H1 (cell line): ENCODE results near the gene ADCK1. TPM values are rescaled to one million over a fixed set of nuclear protein-coding genes. Genes with fewer than 3 reads are reported as not detected.

Experiments used
- CTCF ChIA-PET: fragments of 300-600 bp; sonication (Branson Sonifier 250); formaldehyde crosslinking; loops from one replicate; lab custom pipeline; 2021; ENCODE audit not compliant: partially characterized antibody; lab: Charles Lee
- POLR2A ChIA-PET: fragments of 300-600 bp; sonication (Branson Sonifier 250); formaldehyde crosslinking; loops from one replicate; lab custom pipeline; 2021; ENCODE audit warnings: inconsistent platforms; ENCODE audit not compliant: partially characterized antibody; lab: Charles Lee
- DNase-seq, 2 experiments: peaks; one replicate each; pipeline versions ENCODE4 v3.0.0 to v3.0.0-alpha.2; 2010 to 2022; ENCODE audit warnings: low spot score in 2 of 2, low read depth in 1 of 2, mixed read lengths in 1 of 2
- FAIRE-seq: peaks from 2 replicates; lab custom pipeline; 2011; peaks lifted over from hg19 to GRCh38; lab: Jason Lieb, UNC
- H2AFZ ChIP-seq: 2 replicates; pipeline ENCODE4 v1.8.1; 2012; ENCODE audit warnings: low read length, inconsistent platforms
- H2AK5ac ChIP-seq: 2 replicates; pipeline ENCODE4 v1.6.1; 2013; ENCODE audit warnings: low read depth, low read length
- H2BK120ac ChIP-seq: replicated peaks from 2 replicates; pipeline ENCODE3; 2013; ENCODE audit warnings: low read depth, low read length, inconsistent platforms
- H2BK12ac ChIP-seq: 2 replicates; pipeline ENCODE4 v1.6.1; 2013; ENCODE audit warnings: low read depth, low read length
- H2BK15ac ChIP-seq: 2 replicates; pipeline ENCODE4 v1.6.1; 2013; ENCODE audit warnings: low read length
- H2BK20ac ChIP-seq: 2 replicates; pipeline ENCODE4 v1.6.1; 2013; ENCODE audit warnings: low read length
- H2BK5ac ChIP-seq: 2 replicates; pipeline ENCODE4 v1.6.1; 2013; ENCODE audit warnings: low read depth, low read length
- H3K14ac ChIP-seq: 2 replicates; pipeline ENCODE4 v1.6.1; 2013; ENCODE audit warnings: inconsistent platforms; ENCODE audit not compliant: insufficient read length
- H3K18ac ChIP-seq: 2 replicates; pipeline ENCODE4 v1.6.1; 2013; ENCODE audit warnings: low read length; ENCODE audit errors: extremely low read depth
- H3K23ac ChIP-seq: 2 replicates; pipeline ENCODE4 v1.6.1; 2013; ENCODE audit warnings: inconsistent platforms; ENCODE audit not compliant: insufficient read length
- H3K23me2 ChIP-seq: 2 replicates; pipeline ENCODE4 v1.6.1; 2013; ENCODE audit warnings: low read depth, low read length
- H3K27ac ChIP-seq: 2 replicates; pipeline ENCODE4 v1.6.1; 2011; ENCODE audit warnings: low read depth, low read length, inconsistent platforms
- H3K27me3 ChIP-seq, 4 experiments: replicated peaks in 1 of 4; 1 replicate in 1 of 4; 2 replicates in 3 of 4; pipeline versions ENCODE4 v1.6.1 to v1.8.1; 2011 to 2013; ENCODE audit warnings: low read length in 3 of 4, mild to moderate bottlenecking in 3 of 4, inconsistent platforms in 2 of 4, mixed read lengths in 2 of 4, moderate library complexity in 1 of 4; ENCODE audit not compliant: control insufficient read depth in 3 of 4, insufficient read depth in 3 of 4; ENCODE audit errors: extremely low read depth in 1 of 4
- H3K36me3 ChIP-seq, 4 experiments: 2 replicates each; pipeline versions ENCODE4 v1.6.1 to v1.8.1; 2011 to 2013; ENCODE audit warnings: mild to moderate bottlenecking in 4 of 4, low read length in 3 of 4, moderate library complexity in 2 of 4, control low read depth in 1 of 4, inconsistent platforms in 1 of 4; ENCODE audit not compliant: insufficient read depth in 4 of 4, control insufficient read depth in 2 of 4
- H3K4ac ChIP-seq: replicated peaks from 2 replicates; pipeline ENCODE3; 2013; ENCODE audit warnings: low read length, low read depth, mixed read lengths, inconsistent platforms; ENCODE audit not compliant: insufficient read length
- H3K4me1 ChIP-seq, 4 experiments: replicated peaks in 1 of 4; 1 replicate in 1 of 4; 2 replicates in 3 of 4; pipeline versions ENCODE4 v1.6.1 to v1.8.1; 2011 to 2013; ENCODE audit warnings: low read length in 3 of 4, inconsistent platforms in 2 of 4, mixed read lengths in 1 of 4; ENCODE audit not compliant: insufficient read depth in 4 of 4, control insufficient read depth in 3 of 4
- H3K4me2 ChIP-seq, 2 experiments: 2 replicates each; pipeline versions ENCODE4 v1.6.1 to v1.8.1; 2011 to 2013; ENCODE audit warnings: low read depth in 2 of 2, low read length in 2 of 2, control low read depth in 1 of 2, inconsistent platforms in 1 of 2, mild to moderate bottlenecking in 1 of 2; ENCODE audit not compliant: insufficient read depth in 1 of 2
- H3K4me3 ChIP-seq, 4 experiments: fragments of 200-600, 300-600 bp in 1 of 4; sonication (generic), shearing (Covaris generic), sonication (Bioruptor Twin) in 1 of 4; 2 replicates each; pipeline versions ENCODE4 v1.5.1 to v1.8.1; 2011 to 2016; ENCODE audit warnings: low read length in 4 of 4, low read depth in 3 of 4, control low read depth in 2 of 4, inconsistent platforms in 2 of 4, mild to moderate bottlenecking in 2 of 4, mixed read lengths in 1 of 4, moderate library complexity in 1 of 4; ENCODE audit not compliant: insufficient read depth in 2 of 4; ENCODE audit errors: extremely low read depth in 1 of 4
- H3K56ac ChIP-seq: replicated peaks from 2 replicates; pipeline ENCODE3; 2013; ENCODE audit warnings: low read depth, mild to moderate bottlenecking, mixed read lengths, low read length, inconsistent platforms; ENCODE audit not compliant: insufficient read length
- H3K79me1 ChIP-seq: 2 replicates; pipeline ENCODE4 v1.6.1; 2013; ENCODE audit warnings: low read depth, low read length, control low read depth
- H3K79me2 ChIP-seq, 2 experiments: 2 replicates each; pipeline versions ENCODE4 v1.6.1 to v1.8.1; 2012 to 2013; ENCODE audit warnings: low read length in 2 of 2, mild to moderate bottlenecking in 2 of 2, inconsistent platforms in 1 of 2; ENCODE audit not compliant: insufficient read depth in 2 of 2, control insufficient read depth in 1 of 2
- H3K9ac ChIP-seq, 4 experiments: replicated peaks in 1 of 4; 1 replicate in 1 of 4; 2 replicates in 3 of 4; pipeline versions ENCODE4 v1.6.1 to v1.8.1; 2011 to 2013; ENCODE audit warnings: low read depth in 3 of 4, low read length in 3 of 4, control low read depth in 2 of 4, mild to moderate bottlenecking in 2 of 4, moderate library complexity in 2 of 4, inconsistent platforms in 1 of 4; ENCODE audit errors: extremely low read depth in 1 of 4
- H3K9me3 ChIP-seq, 2 experiments: 2 replicates each; pipeline versions ENCODE4 v1.6.1 to v1.8.1; 2012 to 2013; ENCODE audit warnings: mild to moderate bottlenecking in 2 of 2, moderate library complexity in 2 of 2, control low read depth in 1 of 2, inconsistent platforms in 1 of 2, low read depth in 1 of 2, low read length in 1 of 2, mixed read lengths in 1 of 2; ENCODE audit not compliant: insufficient read depth in 2 of 2
- H4K20me1 ChIP-seq, 2 experiments: replicated peaks in 1 of 2; 2 replicates each; pipeline versions ENCODE3 to v1.8.1; 2011 to 2013; ENCODE audit warnings: inconsistent platforms in 2 of 2, low read length in 2 of 2, mild to moderate bottlenecking in 1 of 2; ENCODE audit not compliant: insufficient read depth in 2 of 2, control insufficient read depth in 1 of 2
- H4K5ac ChIP-seq: 2 replicates; pipeline ENCODE4 v1.6.1; 2013; ENCODE audit warnings: low read length, low read depth, mixed read lengths, inconsistent platforms; ENCODE audit not compliant: insufficient read length
- H4K8ac ChIP-seq: 2 replicates; pipeline ENCODE4 v1.8.0; 2013; ENCODE audit warnings: mild to moderate bottlenecking, moderate library complexity, low read length, inconsistent platforms; ENCODE audit not compliant: insufficient read depth; ENCODE audit errors: extremely low read depth
- H4K91ac ChIP-seq: replicated peaks from 2 replicates; pipeline ENCODE3; 2013; ENCODE audit warnings: low read length, mixed read lengths, inconsistent platforms; ENCODE audit not compliant: insufficient read length
- BRCA1 ChIP-seq: IDR thresholded peaks from 2 replicates; pipeline ENCODE4 v1.6.1; 2012; ENCODE audit warnings: low read depth, low read length, improper control_type of control experiment
- CBX8 ChIP-seq: fragments of 300-800, 300-1000 bp; sonication (generic); IDR thresholded peaks from 2 replicates; pipeline ENCODE4 v1.7.1; 2016; ENCODE audit warnings: low read depth, low read length, borderline replicate concordance
- CHD1 ChIP-seq: IDR thresholded peaks from 2 replicates; pipeline ENCODE4 v1.6.1; 2012; ENCODE audit warnings: low read depth, low read length, improper control_type of control experiment
- CTBP2 ChIP-seq: IDR thresholded peaks from 2 replicates; pipeline ENCODE4 v1.7.0; 2011; ENCODE audit warnings: borderline replicate concordance, mild to moderate bottlenecking, moderate library complexity, mixed read lengths, low read length; ENCODE audit not compliant: insufficient read depth, insufficient read length
- EGR1 ChIP-seq: IDR thresholded peaks from 2 replicates; pipeline ENCODE4 v1.6.1; 2011; ENCODE audit warnings: low read depth, low read length, borderline replicate concordance
- EZH2 ChIP-seq: fragments of 200-600 bp; sonication (generic); IDR thresholded peaks from 2 replicates; pipeline ENCODE4 v1.7.1; 2012; ENCODE audit warnings: low read depth, mild to moderate bottlenecking, moderate library complexity, low read length, inconsistent platforms; ENCODE audit not compliant: severe bottlenecking
- KDM5A ChIP-seq: fragments of 200-600 bp; IDR thresholded peaks from 2 replicates; pipeline ENCODE4 v1.7.1; 2012; ENCODE audit warnings: mild to moderate bottlenecking, low read length, inconsistent platforms, mixed read lengths
- POU5F1 ChIP-seq: IDR thresholded peaks from 2 replicates; pipeline ENCODE4 v1.6.1; 2011; ENCODE audit warnings: low read depth, mild to moderate bottlenecking, low read length, moderate library complexity
- SRF ChIP-seq: IDR thresholded peaks from 2 replicates; pipeline ENCODE4 v1.6.1; 2011; ENCODE audit warnings: mild to moderate bottlenecking, low read depth, low read length, moderate library complexity
- WGBS, 2 experiments: shearing (Covaris generic) in 1 of 2; methylation state at CpG; one replicate each; pipeline versions ENCODE4 v1.1.6 to v1.1.7; 2013 to 2015; ENCODE audit warnings: low lambda C conversion rate in 2 of 2, mixed read lengths in 2 of 2, inconsistent platforms in 1 of 2, low coverage in 1 of 2, missing lambda C conversion rate in 1 of 2; ENCODE audit not compliant: insufficient replicate concordance in 2 of 2, insufficient coverage in 1 of 2, insufficient read length in 1 of 2; ENCODE audit errors: extremely low coverage in 1 of 2, missing lambda C conversion rate in 1 of 2; 5-methylcytosine and 5-hydroxymethylcytosine counted together
- polyA plus RNA-seq, 7 experiments: library from polyadenylated mRNA; depleted of rRNA in 3 of 7; stranded (reverse) in 5 of 7; unstranded in 2 of 7; fragments of >200 nt in 5 of 7; fragments of 200-250 nt in 2 of 7; gene quantifications; 1 replicate in 5 of 7; 2 replicates in 1 of 7; 4 replicates in 1 of 7; pipeline versions ENCODE4 v1.2.1 to v1.2.3, GENCODE V29; 2011 to 2013; ENCODE audit warnings: missing spikeins in 2 of 7, mixed read lengths in 2 of 7
- total RNA-seq: library from RNA; stranded (reverse); fragmentation: NEBNext Ultra II Directional; extraction: Animal tissue kit (Norgen Biotek cat#: 25700); gene quantifications from 2 replicates; pipeline ENCODE4 v1.2.1, GENCODE V29; 2021
- TF ChIP-seq, protein P1 (sequence below): IDR thresholded peaks from 2 replicates; pipeline ENCODE4 v1.6.1; 2012; ENCODE audit warnings: inconsistent platforms
- TF ChIP-seq, protein P2 (sequence below): IDR thresholded peaks from 2 replicates; pipeline ENCODE4 v1.6.1; 2011; ENCODE audit warnings: low read depth, mild to moderate bottlenecking, low read length; ENCODE audit not compliant: insufficient read depth

Gene ADCK1
- total and polyA plus RNA-seq, 2 of the 8 experiments (the other 6 are each of a cell fraction or from before 2014, with no cell fraction given): 11.0 to 16.8 TPM

GRCh38 chr14:77883131-77883846, 83.4 kb downstream of the ADCK1 start:
- FAIRE-seq: no peak
- no peak for TF ChIP-seq CHD1
- TF ChIP-seq EGR1: no peak
- no peak for TF ChIP-seq CTBP2
- TF ChIP-seq, protein P1, sequence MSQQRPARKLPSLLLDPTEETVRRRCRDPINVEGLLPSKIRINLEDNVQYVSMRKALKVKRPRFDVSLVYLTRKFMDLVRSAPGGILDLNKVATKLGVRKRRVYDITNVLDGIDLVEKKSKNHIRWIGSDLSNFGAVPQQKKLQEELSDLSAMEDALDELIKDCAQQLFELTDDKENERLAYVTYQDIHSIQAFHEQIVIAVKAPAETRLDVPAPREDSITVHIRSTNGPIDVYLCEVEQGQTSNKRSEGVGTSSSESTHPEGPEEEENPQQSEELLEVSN: no peak
- no peak for TF ChIP-seq POU5F1
- TF ChIP-seq SRF: no peak
- TF ChIP-seq BRCA1: no peak
- no peak for TF ChIP-seq EZH2
- TF ChIP-seq, protein P2, sequence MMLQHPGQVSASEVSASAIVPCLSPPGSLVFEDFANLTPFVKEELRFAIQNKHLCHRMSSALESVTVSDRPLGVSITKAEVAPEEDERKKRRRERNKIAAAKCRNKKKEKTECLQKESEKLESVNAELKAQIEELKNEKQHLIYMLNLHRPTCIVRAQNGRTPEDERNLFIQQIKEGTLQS: no peak
- TF ChIP-seq CBX8: no peak
- no peak for TF ChIP-seq KDM5A

More at GRCh38 chr14:77883131-77883846, 83.4 kb downstream of the ADCK1 start:
- DNase-seq: no peak
- Histone ChIP-seq H2BK120ac (no peak overlapping the region), H3K4me1 (no peaks in the 10 kb centered on the region), H3K27ac (no peak overlapping the region), H4K5ac (no peak overlapping the region), H3K27me3 (no peaks in the 10 kb centered on the region), H2BK12ac (no peak overlapping the region), H3K23ac (no peak overlapping the region), H4K91ac (no peak overlapping the region), H2BK20ac (no peak overlapping the region), H3K4ac (no peak overlapping the region), H4K8ac (no peak overlapping the region), H2BK15ac (no peak overlapping the region), H3K14ac (no peak overlapping the region), H3K9me3 (no peaks in the 10 kb centered on the region), H2AK5ac (no peak overlapping the region), H2BK5ac (no peak overlapping the region), H3K79me2 (no peaks in the 10 kb centered on the region), H2AFZ (no peak overlapping the region), H3K56ac (no peak overlapping the region), H3K23me2 (no peaks in the 10 kb centered on the region; the same call in 1 of the 2 replicates), H3K4me2 (no peak overlapping the region), H4K20me1 (peaks cover 0 to 4% of the 10 kb centered on the region in 2 experiments), H3K36me3 (peaks cover 0 to 2% (median 0%) of the 10 kb centered on the region in 4 experiments; a peak in 2 of 8 replicates), H3K4me3 (no peak overlapping the region), H3K79me1 (no peaks in the 10 kb centered on the region), H3K9ac (no peak overlapping the region), H3K18ac (no peak overlapping the region)
- CTCF ChIA-PET: interaction anchor here (1.9 kb wide), 1 partner anchor 22 kb away, joined by 5 read pairs; no protein-coding TSS in a partner anchor
- 88% methylated on average over 7 of the region's 7 CpGs; no CpG with 5 or more reads in 1 of the 2 experiments for WGBS, 2 experiments
- POLR2A ChIA-PET: no interaction called here
